HG03159 (cell line): Measurements from ENCODE around the gene ASB18.

Experiments
- ATAC-seq: cut with Tn5 transposase; IDR thresholded peaks from one replicate; pipeline ENCODE4 v1.9.1; 2021; ENCODE audit warnings: mild to moderate bottlenecking, moderate library complexity; ENCODE audit not compliant: unreplicated experiment

The ASB18 gene

GRCh38 chr2:236209996-236210395 is 54.2 kb downstream of the ASB18 start:
- no peak for ATAC-seq

- ATAC-seq: no peak
Observed at GRCh38 chr2:236209535-236209934, 54.7 kb downstream of the ASB18 start.

DNA sequence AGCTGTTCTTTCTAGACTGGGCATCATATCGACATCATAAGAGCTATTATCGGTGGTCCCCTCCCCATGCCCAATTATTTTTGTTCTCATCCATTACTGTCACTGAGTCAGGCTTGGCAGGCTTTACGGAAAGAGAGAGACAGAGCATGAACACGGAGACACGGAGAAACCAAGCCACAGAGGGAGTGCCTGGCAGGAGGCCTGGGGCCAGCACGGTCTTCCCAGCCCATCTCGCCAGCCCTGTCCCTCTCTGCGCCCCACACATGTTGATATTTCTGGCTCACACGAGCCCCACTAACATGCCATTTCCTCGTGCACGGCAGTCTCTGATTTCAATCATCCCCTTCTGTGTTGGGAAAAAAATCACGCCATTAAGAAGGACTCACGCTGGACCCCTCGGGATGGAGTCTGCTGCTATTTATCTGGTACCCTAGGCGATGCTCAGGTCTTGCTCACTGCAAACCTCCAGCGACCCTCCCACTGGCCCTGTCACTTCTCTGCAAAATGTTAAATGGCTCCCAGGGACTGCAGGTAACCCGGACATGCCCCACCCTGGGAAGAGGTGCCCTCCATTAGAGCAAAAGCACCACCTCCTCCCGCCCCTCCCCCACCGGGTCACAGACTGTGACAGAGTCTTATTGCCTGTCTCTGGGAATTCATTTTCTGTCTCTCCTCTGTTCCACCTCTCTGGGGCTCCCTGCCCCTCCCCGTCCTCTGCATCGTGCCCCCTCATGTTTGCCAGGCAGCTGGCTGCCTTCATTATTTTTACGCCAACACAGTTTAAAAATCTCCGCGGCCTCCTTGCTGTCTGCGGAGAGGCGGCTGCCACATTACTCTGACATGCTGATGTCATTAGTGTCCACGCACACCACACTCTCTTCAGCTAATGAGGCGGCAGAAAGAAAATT is 55.9 kb downstream of the ASB18 start:
- no peak for ATAC-seq

- ATAC-seq: no peak
Observed at GRCh38 chr2:236207472-236207871, 56.7 kb downstream of the ASB18 start.

GRCh38 chr2:236205867-236206645 is 58.1 kb downstream of the ASB18 start:
- ATAC-seq: no peak

- ATAC-seq: no peak
Observed at GRCh38 chr2:236204953-236205352, 59.3 kb downstream of the ASB18 start.

- ATAC-seq: no peak
Observed at GRCh38 chr2:236200378-236200777, 63.8 kb downstream of the ASB18 start.

DNA sequence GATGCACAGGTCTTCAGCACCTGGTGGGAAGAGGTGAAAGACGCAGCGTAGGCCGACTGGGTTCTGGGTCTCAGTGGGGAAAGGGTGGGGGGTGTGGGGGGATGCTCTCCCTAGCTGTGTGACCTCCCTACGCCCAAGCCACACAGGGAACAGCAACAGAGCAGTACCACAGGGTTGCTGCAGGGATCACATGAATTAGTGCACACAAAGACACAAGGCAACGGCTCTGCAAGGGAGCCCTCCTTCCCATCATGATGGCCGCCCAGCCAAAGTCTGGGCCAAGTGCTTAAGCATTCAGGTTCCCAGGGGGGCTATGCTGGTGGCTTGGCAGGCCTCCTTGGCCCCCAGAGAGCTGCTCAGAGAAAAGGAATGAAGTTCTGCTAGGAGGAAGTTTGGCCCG is 67.8 kb downstream of the ASB18 start:
- no peak for ATAC-seq

- ATAC-seq: no peak
Observed at GRCh38 chr2:236195726-236196125, 68.5 kb downstream of the ASB18 start.

GRCh38 chr2:236194786-236195185 is 69.4 kb downstream of the ASB18 start:
- ATAC-seq: no peak

GRCh38 chr2:236193026-236193425 is 71.2 kb downstream of the ASB18 start:
- ATAC-seq: no peak

- no peak for ATAC-seq
Observed at GRCh38 chr2:236190674-236191073, 73.5 kb downstream of the ASB18 start.

DNA sequence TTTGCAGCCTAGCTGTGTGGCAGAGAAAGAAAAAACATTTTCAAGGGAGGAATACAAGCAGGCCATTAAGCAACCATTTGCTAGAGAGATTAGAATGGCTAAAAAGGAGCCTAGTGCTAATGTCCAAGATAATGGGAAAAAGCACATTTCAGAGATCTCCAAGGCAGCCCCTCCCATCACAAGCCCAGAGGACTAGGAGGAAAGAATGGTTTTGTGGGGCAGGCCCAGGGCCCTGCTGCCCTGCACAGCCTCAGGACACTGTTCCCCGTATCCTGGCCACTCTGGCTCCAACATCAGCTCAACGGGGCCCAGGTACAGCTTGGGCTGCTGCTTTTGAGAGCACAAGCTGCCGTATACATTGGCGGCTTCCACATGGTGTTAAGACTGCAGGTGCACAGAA is 79.5 kb downstream of the ASB18 start:
- ATAC-seq: no peak

DNA sequence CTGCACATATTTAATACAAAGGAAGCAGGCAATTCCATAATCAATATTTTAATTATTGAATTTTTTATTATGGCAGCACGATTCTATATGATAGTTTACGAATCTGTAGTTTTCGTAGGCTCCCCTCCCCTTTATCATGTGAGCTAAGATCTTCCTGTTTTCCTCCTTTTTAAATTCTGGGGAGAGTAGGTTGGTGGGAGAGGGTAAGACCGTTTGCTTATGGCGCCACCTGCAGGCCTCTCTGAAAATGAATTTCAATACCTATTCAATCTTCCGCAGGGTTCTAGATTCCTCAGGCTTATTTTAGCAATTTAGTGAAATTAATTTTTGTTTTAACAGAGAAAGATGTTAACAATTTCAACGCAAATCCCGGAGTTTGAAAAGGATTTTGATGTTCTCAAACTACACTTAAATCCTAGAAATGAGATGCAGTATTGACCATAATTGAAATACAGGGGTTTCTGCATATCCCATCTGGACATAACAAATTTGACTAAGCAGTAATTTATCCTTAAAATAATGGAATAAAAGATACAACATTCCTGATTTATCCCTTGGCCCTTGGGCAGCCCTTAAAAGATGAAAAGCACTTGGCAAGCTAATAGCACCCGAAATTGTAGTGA is 83.3 kb downstream of the ASB18 start:
- no peak for ATAC-seq

GRCh38 chr2:236180076-236180816 is 84.0 kb downstream of the ASB18 start:
- ATAC-seq: no peak

- ATAC-seq: no peak
Observed at GRCh38 chr2:236179236-236180075, 84.8 kb downstream of the ASB18 start.

DNA sequence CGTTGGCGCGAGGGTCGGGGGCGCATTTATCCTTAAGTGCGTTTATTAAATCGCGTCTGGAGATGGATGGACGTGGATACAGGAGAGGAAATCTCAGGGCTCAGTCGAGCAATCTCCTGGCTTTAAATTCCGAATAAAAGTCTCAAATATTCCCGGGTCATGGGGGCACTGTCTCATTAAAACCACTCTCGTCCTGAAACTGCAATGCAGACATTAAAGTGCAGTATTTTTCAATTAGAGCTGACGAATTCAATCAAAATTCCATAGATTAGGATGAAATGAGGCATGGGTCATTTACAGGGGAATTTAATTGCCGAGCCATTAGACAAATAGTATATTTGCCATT is 85.3 kb downstream of the ASB18 start:
- no peak for ATAC-seq

- ATAC-seq: no peak
Observed at GRCh38 chr2:236177967-236178889, 86.0 kb downstream of the ASB18 start.

GRCh38 chr2:236177604-236177966 is 86.6 kb downstream of the ASB18 start:
- ATAC-seq: no peak
